Measurements from ENCODE around the gene RING1.

RING1 gene

GRCh38 chr6:33164176-33164575, 44.1 kb upstream of the RING1 start:
- TF ChIP-seq, protein P1, sequence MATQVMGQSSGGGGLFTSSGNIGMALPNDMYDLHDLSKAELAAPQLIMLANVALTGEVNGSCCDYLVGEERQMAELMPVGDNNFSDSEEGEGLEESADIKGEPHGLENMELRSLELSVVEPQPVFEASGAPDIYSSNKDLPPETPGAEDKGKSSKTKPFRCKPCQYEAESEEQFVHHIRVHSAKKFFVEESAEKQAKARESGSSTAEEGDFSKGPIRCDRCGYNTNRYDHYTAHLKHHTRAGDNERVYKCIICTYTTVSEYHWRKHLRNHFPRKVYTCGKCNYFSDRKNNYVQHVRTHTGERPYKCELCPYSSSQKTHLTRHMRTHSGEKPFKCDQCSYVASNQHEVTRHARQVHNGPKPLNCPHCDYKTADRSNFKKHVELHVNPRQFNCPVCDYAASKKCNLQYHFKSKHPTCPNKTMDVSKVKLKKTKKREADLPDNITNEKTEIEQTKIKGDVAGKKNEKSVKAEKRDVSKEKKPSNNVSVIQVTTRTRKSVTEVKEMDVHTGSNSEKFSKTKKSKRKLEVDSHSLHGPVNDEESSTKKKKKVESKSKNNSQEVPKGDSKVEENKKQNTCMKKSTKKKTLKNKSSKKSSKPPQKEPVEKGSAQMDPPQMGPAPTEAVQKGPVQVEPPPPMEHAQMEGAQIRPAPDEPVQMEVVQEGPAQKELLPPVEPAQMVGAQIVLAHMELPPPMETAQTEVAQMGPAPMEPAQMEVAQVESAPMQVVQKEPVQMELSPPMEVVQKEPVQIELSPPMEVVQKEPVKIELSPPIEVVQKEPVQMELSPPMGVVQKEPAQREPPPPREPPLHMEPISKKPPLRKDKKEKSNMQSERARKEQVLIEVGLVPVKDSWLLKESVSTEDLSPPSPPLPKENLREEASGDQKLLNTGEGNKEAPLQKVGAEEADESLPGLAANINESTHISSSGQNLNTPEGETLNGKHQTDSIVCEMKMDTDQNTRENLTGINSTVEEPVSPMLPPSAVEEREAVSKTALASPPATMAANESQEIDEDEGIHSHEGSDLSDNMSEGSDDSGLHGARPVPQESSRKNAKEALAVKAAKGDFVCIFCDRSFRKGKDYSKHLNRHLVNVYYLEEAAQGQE (IDR thresholded peaks at IDR 0.05; ENCODE audit: insufficient read depth in 1 of 2, low read depth in 2 of 2, low read length in 2 of 2): no peak
- no peak for TF ChIP-seq FOXP2 (optimal IDR thresholded peaks at IDR 0.05; ENCODE audit: borderline replicate concordance, extremely low read depth, extremely low read length, insufficient read depth)
- no peak for TF ChIP-seq POLR2AphosphoS5 (IDR thresholded peaks at IDR 0.05; ENCODE audit: low read depth, low read length)

- TF ChIP-seq POLR2AphosphoS5 (IDR thresholded peaks at IDR 0.05; ENCODE audit: low read depth, low read length) (no peak), FOXP2 (optimal IDR thresholded peaks at IDR 0.05; ENCODE audit: borderline replicate concordance, extremely low read depth, extremely low read length, insufficient read depth) (no peak), SIN3A (IDR thresholded peaks at IDR 0.05; ENCODE audit: borderline replicate concordance, insufficient read depth, low read length) (no peak), TAF1 (IDR thresholded peaks at IDR 0.05; ENCODE audit: borderline replicate concordance, insufficient read depth, low read length) (no peak)
- TF ChIP-seq, protein P1 (IDR thresholded peaks at IDR 0.05; ENCODE audit: insufficient read depth in 1 of 2, low read depth in 2 of 2, low read length in 2 of 2): no peak
These were observed 43.5 kb upstream of the RING1 start for GRCh38 chr6:33164665-33165373.

- no peak for TF ChIP-seq FOXP2 (optimal IDR thresholded peaks at IDR 0.05; ENCODE audit: borderline replicate concordance, extremely low read depth, extremely low read length, insufficient read depth)
- TF ChIP-seq POLR2AphosphoS5 (IDR thresholded peaks at IDR 0.05; ENCODE audit: low read depth, low read length): no peak
- TF ChIP-seq, protein P1 (IDR thresholded peaks at IDR 0.05; ENCODE audit: insufficient read depth in 1 of 2, low read depth in 2 of 2, low read length in 2 of 2): no peak
- no peak for TF ChIP-seq SIN3A (IDR thresholded peaks at IDR 0.05; ENCODE audit: borderline replicate concordance, insufficient read depth, low read length)
- no peak for TF ChIP-seq TAF1 (IDR thresholded peaks at IDR 0.05; ENCODE audit: borderline replicate concordance, insufficient read depth, low read length)
These were observed 42.6 kb upstream of the RING1 start for GRCh38 chr6:33165581-33166258.

DNA sequence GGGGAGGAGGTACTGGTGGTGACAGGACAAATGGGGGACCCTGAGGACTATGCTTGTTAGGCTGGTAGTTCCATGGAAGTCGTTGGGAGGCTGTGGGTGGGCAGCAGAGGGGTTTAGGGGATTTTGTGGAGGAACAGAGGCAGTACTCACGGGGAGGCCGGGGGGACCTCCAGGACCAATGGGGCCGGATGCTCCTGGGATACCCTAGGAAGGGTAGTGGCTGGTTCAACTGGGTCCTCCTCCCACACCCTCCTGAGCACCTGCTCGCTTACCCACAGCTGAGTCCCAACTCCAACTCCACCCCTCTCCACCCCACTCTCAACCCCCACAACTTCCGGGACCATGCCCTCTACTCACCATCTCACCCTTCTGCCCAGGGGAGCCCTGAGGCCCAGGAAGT, 41.9 kb upstream of the RING1 start:
- TF ChIP-seq FOXP2 (optimal IDR thresholded peaks at IDR 0.05; ENCODE audit: borderline replicate concordance, extremely low read depth, extremely low read length, insufficient read depth): no peak
- no peak for TF ChIP-seq SIN3A (IDR thresholded peaks at IDR 0.05; ENCODE audit: borderline replicate concordance, insufficient read depth, low read length)
- TF ChIP-seq POLR2AphosphoS5 (IDR thresholded peaks at IDR 0.05; ENCODE audit: low read depth, low read length): no peak
- no peak for TF ChIP-seq TAF1 (IDR thresholded peaks at IDR 0.05; ENCODE audit: borderline replicate concordance, insufficient read depth, low read length)
- TF ChIP-seq, protein P1 (IDR thresholded peaks at IDR 0.05; ENCODE audit: insufficient read depth in 1 of 2, low read depth in 2 of 2, low read length in 2 of 2): no peak

All from PFSK-1 (cell line).